ENCODE measurements around the gene MALSU1.
A peak's percentile ranks its signal among the peaks of the same experiment; 100 is the strongest.
"Not testable (repeated sequence)": the region's sequence is repeated elsewhere in the genome, so short reads cannot be mapped to it uniquely, and the experiment has no call there.

MALSU1 gene

DNA sequence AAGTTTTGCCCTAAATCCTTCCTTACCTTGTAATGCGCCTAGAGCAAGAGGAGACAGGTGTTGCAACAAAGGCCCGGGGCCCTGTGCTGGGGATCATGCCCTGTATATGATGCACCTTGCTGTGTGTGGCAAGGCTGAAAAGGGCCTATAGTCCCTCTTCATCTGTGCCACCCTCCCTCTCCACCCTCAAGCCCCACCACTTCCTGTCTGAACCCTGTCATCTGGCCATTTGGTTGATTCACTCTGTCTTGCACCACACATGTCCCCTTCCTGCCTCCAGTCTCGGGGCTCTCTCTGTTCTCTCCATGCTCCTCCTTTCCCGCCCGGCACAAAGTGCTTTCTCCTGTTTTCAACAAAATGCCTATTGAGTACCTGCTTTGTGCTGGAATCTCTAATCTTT lies 11.5 kb upstream of the MALSU1 start:
- no peak for DNase-seq

DNA sequence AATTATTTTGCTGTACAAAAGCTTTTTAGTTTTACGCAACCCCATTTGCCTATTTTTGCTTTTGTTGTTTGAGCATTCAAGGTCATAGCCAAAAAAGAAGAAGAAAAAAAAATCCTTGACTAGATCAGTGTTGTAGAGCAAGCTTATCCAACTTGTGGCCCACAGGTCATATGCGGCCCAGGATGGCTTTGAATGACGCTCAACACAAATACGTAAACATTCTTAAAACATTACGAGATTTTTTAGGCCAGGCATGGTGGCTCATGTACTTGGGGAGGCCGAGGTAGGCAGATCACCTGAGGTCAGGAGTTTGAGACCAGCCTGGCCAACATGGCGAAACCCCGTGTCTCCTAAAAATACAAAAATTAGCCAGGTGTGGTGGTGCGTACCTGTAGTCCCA lies 8.1 kb upstream of the MALSU1 start:
- no peak for DNase-seq

DNA sequence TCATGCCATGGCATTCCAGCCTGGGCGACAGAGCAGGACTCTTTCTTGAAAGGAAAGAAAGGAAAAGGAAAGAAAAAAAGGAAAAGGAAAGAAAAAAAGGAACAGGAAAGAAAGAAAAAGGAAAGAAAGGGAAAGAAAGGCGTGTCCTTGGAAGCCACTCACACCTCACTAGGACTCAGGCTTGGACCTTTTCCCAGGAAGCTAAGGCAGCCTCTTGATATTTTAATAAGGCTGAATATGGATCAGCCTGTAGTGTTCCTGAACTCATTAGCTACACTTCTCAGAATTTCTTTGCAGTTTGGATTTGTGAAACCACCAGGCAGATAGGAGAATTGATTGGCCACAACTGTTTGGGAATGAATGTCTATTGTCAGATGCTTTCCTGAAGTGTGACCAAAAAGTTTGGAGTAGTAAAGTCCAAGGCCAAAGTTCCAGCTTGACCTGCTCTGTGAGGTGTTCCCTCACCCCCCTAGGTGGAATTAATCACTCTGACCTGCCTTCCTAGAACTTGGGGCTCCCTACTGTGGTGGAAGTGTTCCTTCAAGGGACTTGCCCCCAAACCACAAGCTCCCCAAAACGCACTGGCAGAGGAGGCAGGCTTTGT lies 7.1 kb upstream of the MALSU1 start:
- no peak for DNase-seq

DNA sequence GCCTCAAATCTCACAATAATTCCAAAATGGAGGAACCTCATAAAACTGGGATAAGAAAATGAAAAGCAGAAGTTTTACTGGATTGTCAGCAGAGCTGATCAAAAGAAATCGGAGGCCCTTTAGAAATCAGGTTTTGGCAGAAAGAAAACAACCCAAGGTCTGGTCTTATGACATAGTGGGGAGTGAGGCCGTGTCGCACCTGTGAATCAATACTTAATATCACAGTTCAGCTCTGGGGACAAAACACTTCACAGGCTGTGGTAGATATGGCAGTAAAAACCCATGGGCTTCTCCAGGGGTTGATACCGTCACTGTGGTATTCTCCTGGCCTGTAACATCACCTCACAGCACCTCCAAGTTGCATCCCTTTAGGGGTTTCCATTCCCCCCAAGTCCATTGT lies 6.5 kb upstream of the MALSU1 start:
- DNase-seq, result no peak

DNA sequence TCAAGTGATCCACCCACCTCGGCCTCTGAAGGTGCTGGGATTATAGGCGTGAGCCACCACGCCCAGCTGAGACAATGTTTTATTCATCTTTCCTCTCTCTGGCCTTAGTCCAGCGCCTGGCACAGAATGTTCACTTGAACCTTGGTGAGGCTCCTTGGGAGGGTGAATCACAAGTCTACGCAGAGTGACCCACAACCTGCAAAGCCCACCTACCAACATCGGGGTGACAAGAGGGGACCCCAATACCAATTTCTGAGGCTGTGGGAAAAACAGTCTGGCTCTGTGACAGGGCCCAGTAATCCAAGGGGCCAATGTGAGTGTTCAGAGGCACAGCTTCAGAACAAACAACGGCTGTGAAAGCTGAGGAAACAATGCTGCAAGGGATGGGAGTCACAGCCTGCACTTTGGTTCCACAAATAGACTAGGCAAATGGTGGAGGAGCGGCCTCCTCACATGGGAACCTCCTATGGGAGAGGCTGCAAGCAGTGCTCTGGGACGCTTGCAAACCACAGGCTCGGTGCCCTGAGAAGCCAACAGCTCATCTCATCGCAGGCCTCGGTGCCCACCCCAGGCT lies 5.6 kb upstream of the MALSU1 start:
- no peak for DNase-seq

DNA sequence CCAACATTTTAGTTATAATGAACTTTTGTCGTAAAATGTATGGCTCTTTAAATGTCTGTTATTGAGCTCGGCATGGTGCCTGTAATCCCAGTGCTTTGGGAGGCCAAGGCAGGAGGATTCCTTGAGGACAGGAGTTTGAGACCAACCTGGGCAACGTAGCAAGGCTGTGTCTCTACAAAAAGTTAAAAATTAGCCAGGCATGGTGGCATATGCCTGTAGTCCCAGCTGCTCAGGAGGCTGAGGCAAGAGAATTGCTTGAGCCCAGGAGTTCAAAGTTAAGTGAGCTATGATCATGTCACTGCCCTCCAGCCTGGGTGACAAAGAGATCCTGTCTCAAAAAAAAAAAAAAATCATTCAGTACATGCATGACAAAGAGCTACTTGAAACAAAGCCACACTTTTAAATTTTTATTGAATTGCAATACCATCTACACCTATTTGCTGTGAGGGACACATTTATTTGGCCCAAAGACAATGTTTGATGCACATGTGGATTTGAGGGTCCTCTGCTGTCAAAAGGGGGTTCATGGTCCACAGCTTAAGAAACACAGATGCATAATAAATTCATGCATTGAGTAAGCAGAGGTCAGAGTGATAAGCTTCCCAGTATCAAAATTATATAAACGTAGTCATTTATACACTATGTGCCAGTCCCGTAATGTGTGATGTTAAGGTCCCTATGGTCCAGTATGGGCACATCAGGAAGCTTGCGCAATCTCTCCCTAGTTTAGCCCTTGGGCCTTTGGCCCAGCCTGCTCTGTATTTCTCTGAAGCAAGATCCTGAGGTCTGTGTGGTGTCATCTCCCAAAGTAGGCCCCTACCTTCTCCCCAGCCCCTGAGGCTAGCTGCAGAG lies 4.4 kb upstream of the MALSU1 start:
- DNase-seq, result no peak

DNA sequence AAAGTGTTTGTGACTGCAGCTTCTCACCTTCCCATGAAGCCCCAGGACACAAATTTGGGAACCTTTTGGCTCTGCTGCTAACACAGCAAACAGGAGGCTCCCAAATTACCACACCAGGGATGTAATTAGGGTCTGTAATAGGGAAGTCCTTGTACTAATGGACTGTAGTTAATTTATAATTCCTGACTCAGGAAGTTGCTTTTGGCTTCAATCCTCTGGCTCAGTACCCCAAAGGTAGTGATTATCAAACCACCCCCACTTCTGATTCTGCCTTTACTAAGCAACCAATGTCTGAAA lies 3.8 kb upstream of the MALSU1 start:
- DNase-seq, result no peak

DNA sequence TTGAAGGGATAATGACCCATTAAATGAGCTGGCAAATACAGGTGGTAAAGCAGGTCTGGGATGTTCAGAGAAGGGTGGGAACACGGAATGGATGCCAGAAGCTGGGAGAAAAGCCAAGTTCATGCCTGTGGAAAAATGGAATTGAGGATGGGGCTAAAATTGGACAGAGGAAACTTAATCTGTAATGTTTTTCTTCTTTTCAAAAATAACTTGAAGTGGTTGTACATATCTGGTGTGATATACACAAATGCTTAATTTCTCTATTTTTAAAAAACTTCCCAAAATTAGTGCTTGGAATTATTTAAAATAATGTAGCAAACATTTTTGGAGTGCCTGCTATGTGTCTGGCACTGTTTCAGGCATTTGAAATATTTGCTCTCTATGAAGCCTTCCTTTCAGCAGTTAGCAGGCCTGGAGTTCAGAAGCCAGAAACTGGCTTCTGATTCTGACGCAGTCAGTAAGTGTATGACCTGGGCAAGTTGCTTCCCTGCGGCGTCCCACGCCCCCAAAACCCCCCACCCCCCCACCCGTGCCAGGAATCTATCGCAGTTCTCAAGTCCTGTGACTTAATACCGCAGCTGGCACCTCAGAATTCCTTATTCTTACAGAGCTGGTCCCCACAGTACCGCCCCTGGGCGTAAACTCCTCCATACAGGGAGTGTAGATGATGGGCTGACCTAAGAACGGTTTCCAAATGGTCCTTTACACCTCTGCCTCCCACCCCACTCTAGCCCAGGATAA lies 828 bp upstream of the MALSU1 start:
- DNase-seq, result peak; percentile 14

DNA sequence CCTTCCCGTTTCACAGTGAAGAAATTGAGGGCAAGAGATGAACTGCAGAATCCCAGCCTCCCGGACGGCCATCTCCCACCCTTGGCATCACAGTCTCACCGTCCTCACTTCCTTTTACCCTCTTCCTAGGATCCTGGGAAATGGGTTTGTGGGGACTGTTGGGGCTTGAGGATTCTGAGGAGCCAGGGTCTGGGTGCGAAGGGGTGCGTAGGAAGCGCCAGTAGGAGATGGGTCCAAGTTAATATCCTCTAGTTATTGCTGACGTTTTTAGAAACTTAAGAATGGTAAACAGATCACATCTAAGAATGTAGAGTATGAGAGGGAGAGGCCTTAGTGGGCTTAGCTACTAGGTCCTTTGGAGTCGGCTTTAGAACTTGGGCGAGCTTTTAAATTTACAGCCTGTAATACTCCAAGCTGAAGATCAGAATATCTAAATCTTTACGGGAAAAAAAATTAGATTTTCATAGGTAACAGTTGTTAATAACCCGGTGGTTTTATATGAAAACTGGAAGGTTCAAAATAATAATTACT lies 696 bp downstream of the MALSU1 start:
- no peak for DNase-seq

DNA sequence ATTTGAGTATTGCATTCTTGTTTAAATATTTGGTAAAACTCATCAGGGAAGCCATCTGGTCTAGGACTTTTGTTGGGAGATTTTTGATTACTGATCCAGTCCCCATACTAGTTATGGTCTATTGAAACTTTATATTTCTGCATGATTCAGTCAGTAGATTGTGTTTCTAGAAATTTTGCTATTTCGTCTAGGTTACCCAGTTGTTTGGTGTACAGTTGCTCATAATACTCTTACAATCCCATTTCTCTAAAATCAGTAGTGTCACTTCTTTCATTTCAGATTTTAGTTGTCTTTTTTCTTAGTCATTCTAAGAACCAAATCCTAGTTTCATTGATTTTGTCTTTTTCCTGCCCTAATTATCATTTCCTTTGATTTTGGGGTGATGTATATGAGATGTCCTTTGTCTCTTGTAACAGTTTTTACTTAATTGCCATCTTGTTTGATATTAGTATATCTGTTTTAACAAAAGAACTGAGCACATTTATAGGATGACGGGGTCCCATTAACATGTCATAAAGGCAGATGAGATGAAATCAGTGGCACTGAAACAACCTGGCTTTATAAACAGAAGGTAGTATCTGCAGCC lies 7.9 kb downstream of the MALSU1 start:
- no peak for DNase-seq

DNA sequence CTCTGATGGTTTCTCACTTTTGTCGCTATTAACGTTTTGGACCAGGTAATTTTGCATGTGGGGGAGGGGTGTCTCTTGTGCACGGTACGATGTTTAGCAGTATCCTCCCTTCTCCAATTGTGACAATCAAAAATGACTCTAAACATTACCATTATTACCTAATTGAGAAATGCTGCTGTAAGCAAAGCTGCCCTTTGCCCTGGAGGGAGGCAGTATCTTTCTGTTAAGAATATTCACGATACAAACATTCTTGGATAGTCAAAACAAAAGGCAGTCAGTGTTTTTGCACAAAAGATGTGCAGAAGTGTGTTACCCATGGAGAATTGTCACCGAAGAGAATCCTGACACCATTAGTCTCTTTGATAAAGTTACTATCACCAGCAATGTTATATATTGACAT lies 9.6 kb downstream of the MALSU1 start:
- DNase-seq, result no peak

DNA sequence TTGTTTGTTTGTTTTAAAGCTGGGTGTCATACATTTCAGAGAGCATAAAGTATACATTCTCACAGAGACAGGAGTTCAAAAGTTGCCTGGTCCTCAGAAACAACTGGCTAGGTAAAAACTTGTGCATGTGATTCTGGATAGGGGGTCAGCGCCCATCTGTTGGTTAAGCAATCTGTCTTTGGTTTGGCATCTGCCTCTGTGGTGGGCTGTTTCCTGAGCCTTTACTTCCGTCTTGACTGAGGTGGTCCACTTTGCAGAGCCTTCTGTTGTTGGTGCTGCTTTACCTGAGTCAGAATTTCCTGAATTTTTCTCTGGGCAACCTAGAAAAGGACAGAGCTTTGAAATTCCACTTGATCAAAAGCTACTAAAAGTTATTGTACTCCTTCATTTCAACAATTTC lies 13.0 kb downstream of the MALSU1 start:
- DNase-seq, result not testable (repeated sequence)

DNA sequence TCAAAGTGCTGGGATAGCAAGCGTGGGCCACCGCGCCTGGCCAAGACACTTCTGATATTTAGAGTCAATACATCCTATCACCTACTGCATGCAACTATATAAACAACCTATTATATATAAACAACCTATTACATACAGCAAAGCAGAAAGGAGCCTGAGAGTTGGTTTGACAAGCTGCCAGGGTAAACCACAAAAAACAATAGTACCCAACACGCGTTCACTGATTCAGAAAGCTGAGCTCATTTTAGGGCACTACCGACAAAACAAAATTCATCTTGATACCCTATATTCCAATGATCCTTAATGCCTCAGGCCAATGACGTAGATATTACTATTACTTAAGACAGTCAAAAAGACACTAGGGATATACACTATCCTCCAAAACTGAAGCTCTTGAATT lies 16.2 kb downstream of the MALSU1 start:
- DNase-seq, result no peak

DNA sequence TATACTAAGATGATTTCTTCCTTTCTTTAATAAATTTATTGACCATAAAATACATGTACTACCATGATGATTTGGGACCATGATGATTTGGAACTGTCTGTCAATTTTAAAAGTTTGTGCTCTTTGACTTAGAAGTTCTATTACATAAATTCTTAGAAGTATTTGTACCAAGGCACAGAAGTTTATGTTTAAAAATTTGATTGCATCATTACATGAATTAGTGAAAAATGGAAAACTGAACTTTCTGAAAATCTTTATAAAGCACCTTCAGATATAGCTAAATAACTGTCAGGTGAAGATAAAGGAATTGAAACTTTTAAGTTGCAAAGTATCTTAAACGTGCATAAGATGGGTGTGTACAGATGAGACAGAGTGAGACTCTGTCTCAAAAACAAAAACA lies 32.0 kb downstream of the MALSU1 start:
- no peak for DNase-seq

DNA sequence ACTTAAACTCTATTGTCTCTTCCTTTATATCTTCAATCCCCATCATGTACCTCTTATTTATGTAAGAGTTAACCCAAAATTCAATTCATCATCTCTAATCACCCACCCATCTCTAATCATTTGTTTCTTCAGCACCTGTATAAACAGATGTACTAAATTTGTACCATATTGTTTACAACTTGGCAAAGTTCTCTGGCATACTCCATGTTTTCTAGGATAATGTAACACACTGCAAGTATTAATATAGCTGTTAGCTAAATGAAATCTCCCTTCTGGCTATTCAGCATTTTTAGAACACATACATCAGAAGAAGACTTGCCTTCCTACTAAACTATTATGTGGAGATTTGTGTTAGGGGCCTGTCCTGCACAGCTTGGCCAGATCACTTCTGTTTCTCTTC lies 33.1 kb downstream of the MALSU1 start:
- no peak for DNase-seq

DNA sequence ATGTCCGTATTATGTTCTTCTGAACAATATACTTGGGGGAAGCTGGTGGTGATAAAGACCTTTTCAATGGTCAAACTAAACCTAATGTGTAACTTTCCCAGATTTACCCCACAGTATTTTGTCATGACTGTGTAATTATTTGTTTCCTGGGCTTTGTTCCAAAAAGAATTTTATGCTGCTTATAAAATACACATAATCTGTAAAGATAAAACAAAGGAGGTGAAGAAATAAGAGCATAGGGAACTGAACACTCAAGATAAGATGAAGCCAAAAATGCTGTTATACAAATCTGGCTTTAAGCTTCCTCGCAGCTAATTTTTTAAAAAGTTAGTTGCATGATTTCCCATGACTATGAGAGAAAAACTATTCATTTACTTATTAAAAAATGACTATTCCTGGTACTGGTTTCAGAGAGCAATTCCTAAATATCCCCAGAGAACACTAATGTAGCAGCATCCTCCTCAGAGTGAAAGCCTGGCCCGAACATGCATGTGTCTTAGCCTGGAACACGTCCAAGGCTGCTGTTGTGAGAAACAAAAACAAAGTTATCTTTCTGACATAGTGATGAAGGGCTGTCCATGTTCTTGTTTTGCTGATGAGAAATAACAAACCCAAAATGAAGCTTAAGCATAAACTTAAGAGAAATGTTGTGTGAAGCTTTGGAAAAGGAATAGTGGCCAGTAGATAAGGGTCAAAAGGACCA lies 33.9 kb downstream of the MALSU1 start:
- DNase-seq, result no peak

DNA sequence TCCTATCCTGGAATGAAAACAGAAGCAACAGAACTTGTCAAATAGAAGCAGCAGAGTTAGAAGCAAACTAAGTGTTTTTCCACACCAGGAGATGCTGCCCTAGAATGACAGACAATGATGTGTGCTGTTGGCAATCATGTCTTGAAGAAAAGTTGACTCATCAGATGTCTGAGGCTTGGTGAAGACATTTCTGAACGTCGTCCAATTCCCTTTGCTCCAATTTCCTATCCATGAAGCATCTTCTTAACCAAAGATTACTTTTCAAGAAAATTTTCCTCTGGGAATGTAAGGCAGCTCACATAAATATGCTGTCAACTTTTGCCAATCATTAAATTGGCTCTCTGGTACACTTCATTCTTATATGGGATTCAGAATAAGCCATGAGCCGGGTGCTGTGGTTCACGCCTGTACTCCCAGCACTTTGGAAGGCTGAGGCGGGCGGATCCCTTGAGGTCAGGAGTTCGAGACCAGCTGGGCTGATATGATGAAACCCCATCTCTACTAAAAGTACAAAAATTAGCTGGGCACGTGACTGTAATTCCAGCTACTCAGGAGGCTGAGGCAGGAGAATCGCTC lies 34.6 kb downstream of the MALSU1 start:
- no peak for DNase-seq

DNA sequence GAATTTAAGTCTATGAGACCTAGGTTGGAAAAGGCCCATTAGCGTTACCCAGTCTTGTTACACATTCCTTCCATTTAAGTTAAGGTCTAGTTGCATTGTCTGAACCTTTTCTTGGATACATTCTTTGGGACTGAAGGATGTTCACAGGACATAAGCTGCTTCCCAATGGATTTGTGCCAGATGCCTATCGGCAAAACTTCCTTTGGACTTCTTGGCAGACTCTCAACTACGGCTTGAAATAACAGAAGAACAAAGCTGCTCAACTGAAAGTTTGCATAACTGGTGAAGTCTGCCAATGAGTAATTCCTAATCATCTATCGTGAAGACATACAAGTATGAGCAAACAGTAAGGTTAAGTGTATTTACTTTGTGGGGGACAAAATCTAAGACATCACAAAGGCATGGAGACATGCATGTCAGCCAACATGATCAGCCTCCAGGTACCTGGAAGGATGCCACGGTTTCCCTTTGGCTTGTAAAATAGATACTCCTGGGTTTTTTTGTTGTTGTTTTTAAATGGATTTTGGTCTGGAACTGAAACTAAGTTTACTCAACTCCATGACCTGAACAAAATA lies 35.4 kb downstream of the MALSU1 start:
- no peak for DNase-seq

DNA sequence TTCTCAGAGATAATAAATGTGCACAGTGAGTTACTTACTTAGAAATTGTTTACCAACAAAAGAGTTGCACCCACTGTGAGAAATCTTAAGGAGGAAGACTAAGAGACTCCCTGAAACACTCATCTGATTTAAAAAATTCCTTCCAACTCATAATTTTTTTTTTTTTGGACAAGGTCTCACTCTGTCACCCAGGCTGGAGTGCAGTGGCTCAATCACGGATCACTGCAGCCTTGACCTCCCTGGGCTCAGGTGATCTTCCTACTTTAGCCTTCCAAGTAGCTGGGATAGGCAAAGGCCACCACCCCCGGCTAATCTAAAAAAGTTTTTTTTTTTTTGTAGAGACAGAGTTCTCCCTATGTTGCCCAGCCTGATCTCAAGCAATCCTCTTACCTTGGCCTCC lies 36.0 kb downstream of the MALSU1 start:
- no peak for DNase-seq

DNA sequence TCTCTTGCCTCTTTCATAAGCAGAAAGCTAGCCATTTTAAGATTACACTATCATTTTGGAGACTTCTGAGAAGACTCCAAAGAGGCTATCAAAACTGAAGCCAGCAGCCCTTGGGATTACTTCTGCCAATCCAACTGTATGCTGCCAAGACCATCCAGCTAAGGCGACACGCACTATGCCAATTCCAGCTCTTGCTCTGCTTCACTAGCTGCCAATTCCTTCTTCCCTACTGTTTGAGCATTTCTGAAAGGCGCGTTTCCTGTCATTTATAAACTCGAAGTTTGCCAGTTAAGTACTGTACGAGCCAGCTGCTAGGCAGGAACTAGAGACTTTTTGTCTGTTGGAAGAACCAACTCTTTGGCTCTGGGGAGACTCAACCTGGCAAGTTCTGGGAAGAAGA lies 36.5 kb downstream of the MALSU1 start:
- DNase-seq, result no peak

DNA sequence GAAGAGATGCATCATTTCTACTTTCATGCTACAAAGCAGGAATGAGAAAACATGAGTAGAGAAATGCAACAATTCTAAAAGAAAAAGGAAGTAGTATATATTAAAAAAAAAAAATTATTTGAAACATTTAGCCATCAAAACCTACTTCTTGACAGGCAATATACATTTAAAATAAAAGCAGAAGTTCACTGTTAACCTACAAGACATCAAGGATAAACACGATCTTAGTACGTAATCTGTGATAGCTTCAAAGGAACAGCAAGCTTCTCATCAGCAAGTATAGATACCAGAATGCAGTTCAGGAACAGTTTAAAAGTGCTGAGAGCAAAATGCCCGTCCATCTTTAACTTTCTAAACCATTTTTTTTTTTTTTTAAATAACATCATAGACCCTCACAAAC lies 36.9 kb downstream of the MALSU1 start:
- DNase-seq, result no peak

DNA sequence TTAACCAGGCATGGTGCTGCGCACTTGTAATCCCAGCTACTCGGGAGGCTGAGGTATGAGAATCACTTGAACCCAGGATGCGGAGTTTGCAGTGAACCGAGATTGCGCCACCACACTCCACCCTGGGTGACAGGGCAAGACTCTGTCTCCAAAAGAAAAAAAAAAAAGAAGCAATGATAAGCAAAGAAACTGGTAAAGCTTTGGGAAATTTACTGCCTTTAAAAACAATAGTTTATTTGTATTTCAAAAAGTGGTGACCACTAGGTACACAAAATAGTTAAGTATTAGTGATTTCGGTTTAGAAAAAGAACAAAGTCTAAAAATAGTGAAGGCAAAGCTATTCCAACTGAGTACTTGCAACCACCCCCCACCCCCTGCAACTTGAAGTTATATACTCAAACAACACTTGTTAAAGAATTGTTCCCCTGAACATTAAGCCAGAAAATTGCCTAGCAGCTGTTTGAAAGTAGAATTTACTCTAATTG lies 37.7 kb downstream of the MALSU1 start:
- DNase-seq, result no peak

Measured in CD4-positive, alpha-beta T cell treated with Interleukin-17A for 4 hours (primary cell).